K562 (cell line): Measurements from ENCODE around the gene ODAD2.

Source experiments
- FOXK2 ChIP-seq, 2 experiments: fragments of 450-650 bp; IDR thresholded peaks in 1 of 2; conservative IDR thresholded peaks in 1 of 2; 2 replicates each; pipeline ENCODE4 v1.6.1; 2016; ENCODE audit warnings: low read depth in 2 of 2, mild to moderate bottlenecking in 1 of 2
- GATA2 ChIP-seq: sonication (generic); formaldehyde crosslinking; IDR thresholded peaks from 2 replicates; pipeline ENCODE4 v1.4.0; 2020; ENCODE audit warnings: mild to moderate bottlenecking, missing genetic modification reagents
- GTF3C2 ChIP-seq: IDR thresholded peaks from 3 replicates; pipeline ENCODE4 v1.6.1; 2011; ENCODE audit warnings: borderline replicate concordance, mild to moderate bottlenecking, moderate library complexity; ENCODE audit not compliant: insufficient read length; ENCODE audit errors: extremely low read depth
- LARP7 ChIP-seq: fragments of 450-650 bp; IDR thresholded peaks from 2 replicates; pipeline ENCODE4 v1.6.1; 2016
- PHB2 ChIP-seq: fragments of 450-650 bp; IDR thresholded peaks from 2 replicates; pipeline ENCODE4 v1.6.1; 2017; ENCODE audit warnings: low read depth
- SETDB1 ChIP-seq: IDR thresholded peaks from one replicate; pipeline ENCODE4 v1.6.1; 2012; ENCODE audit warnings: low read length, control low read depth, inconsistent platforms
- TF ChIP-seq, protein P1 (sequence below), 2 experiments: fragments of 450-650 bp in 1 of 2; sonication (generic) in 1 of 2; formaldehyde crosslinking in 1 of 2; IDR thresholded peaks in 1 of 2; conservative IDR thresholded peaks in 1 of 2; 2 replicates each; pipeline versions ENCODE4 v1.6.1 to v1.8.1; 2016 to 2023; ENCODE audit warnings: mild to moderate bottlenecking in 2 of 2, moderate library complexity in 2 of 2, inconsistent platforms in 1 of 2, missing genetic modification reagents in 1 of 2
- TF ChIP-seq, protein P2 (sequence below), 2 experiments: fragments of 450-650 bp in 1 of 2; IDR thresholded peaks; 2 replicates each; pipeline ENCODE4 v1.6.1; 2011 to 2017; ENCODE audit warnings: low read depth in 2 of 2, antibody characterized with exemption in 1 of 2, borderline replicate concordance in 1 of 2, low read length in 1 of 2, mild to moderate bottlenecking in 1 of 2, mixed read lengths in 1 of 2; ENCODE audit not compliant: control insufficient read depth in 1 of 2
- TF ChIP-seq, protein P3 (sequence below), 3 experiments: IDR thresholded peaks in 2 of 3; conservative IDR thresholded peaks in 1 of 3; 2 replicates each; pipeline ENCODE4 v1.5.1; 2011 to 2012; ENCODE audit warnings: low read length in 3 of 3, mild to moderate bottlenecking in 3 of 3, control low read depth in 2 of 3, improper control_type of control experiment in 1 of 3, inconsistent platforms in 1 of 3, low read depth in 1 of 3, mixed read lengths in 1 of 3, moderate library complexity in 1 of 3; ENCODE audit not compliant: insufficient read depth in 2 of 3
- TF ChIP-seq, protein P4 (sequence below): fragments of 450-650 bp; formaldehyde crosslinking; IDR thresholded peaks from 2 replicates; pipeline ENCODE4 v1.4.0; 2022; ENCODE audit warnings: missing genetic modification characterization

- TF ChIP-seq FOXK2 (conservative IDR thresholded peaks at IDR 0.05 in 1 of 2, IDR thresholded peaks at IDR 0.05 in 1 of 2; ENCODE audit: low read depth in 2 of 2) (no peak), SETDB1 (no peak), LARP7 (no peak), PHB2 (no peak), GTF3C2 (no peak), GATA2 (no peak)
- TF ChIP-seq, protein P1, sequence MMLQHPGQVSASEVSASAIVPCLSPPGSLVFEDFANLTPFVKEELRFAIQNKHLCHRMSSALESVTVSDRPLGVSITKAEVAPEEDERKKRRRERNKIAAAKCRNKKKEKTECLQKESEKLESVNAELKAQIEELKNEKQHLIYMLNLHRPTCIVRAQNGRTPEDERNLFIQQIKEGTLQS (IDR thresholded peaks at IDR 0.05): no peak
- TF ChIP-seq, protein P1 (CRISPR knock-in tag; conservative IDR thresholded peaks at IDR 0.05): no peak
- TF ChIP-seq, protein P2, sequence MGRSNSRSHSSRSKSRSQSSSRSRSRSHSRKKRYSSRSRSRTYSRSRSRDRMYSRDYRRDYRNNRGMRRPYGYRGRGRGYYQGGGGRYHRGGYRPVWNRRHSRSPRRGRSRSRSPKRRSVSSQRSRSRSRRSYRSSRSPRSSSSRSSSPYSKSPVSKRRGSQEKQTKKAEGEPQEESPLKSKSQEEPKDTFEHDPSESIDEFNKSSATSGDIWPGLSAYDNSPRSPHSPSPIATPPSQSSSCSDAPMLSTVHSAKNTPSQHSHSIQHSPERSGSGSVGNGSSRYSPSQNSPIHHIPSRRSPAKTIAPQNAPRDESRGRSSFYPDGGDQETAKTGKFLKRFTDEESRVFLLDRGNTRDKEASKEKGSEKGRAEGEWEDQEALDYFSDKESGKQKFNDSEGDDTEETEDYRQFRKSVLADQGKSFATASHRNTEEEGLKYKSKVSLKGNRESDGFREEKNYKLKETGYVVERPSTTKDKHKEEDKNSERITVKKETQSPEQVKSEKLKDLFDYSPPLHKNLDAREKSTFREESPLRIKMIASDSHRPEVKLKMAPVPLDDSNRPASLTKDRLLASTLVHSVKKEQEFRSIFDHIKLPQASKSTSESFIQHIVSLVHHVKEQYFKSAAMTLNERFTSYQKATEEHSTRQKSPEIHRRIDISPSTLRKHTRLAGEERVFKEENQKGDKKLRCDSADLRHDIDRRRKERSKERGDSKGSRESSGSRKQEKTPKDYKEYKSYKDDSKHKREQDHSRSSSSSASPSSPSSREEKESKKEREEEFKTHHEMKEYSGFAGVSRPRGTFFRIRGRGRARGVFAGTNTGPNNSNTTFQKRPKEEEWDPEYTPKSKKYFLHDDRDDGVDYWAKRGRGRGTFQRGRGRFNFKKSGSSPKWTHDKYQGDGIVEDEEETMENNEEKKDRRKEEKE (IDR thresholded peaks at IDR 0.05; ENCODE audit: borderline replicate concordance in 1 of 2, control insufficient read depth in 1 of 2, low read depth in 2 of 2, low read length in 1 of 2): no peak
- TF ChIP-seq, protein P3, sequence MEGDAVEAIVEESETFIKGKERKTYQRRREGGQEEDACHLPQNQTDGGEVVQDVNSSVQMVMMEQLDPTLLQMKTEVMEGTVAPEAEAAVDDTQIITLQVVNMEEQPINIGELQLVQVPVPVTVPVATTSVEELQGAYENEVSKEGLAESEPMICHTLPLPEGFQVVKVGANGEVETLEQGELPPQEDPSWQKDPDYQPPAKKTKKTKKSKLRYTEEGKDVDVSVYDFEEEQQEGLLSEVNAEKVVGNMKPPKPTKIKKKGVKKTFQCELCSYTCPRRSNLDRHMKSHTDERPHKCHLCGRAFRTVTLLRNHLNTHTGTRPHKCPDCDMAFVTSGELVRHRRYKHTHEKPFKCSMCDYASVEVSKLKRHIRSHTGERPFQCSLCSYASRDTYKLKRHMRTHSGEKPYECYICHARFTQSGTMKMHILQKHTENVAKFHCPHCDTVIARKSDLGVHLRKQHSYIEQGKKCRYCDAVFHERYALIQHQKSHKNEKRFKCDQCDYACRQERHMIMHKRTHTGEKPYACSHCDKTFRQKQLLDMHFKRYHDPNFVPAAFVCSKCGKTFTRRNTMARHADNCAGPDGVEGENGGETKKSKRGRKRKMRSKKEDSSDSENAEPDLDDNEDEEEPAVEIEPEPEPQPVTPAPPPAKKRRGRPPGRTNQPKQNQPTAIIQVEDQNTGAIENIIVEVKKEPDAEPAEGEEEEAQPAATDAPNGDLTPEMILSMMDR (IDR thresholded peaks at IDR 0.05 in 2 of 3, conservative IDR thresholded peaks at IDR 0.05 in 1 of 3; ENCODE audit: insufficient read depth in 2 of 3, low read depth in 1 of 3, low read length in 3 of 3): no peak
- TF ChIP-seq, protein P4, sequence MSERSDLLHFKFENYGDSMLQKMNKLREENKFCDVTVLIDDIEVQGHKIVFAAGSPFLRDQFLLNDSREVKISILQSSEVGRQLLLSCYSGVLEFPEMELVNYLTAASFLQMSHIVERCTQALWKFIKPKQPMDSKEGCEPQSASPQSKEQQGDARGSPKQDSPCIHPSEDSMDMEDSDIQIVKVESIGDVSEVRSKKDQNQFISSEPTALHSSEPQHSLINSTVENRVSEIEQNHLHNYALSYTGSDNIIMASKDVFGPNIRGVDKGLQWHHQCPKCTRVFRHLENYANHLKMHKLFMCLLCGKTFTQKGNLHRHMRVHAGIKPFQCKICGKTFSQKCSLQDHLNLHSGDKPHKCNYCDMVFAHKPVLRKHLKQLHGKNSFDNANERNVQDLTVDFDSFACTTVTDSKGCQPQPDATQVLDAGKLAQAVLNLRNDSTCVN: no peak
Observed at GRCh38 chr10:27986821-27987220, 12.1 kb downstream of the ODAD2 start.
